ENCODE results near the gene GRIN2A. TPM values are rescaled to one million over a fixed set of nuclear protein-coding genes. Genes with fewer than 3 reads are reported as not detected.

The GRIN2A gene
- total RNA-seq, 1 donor from 2014 or later = 0.56 TPM

DNA sequence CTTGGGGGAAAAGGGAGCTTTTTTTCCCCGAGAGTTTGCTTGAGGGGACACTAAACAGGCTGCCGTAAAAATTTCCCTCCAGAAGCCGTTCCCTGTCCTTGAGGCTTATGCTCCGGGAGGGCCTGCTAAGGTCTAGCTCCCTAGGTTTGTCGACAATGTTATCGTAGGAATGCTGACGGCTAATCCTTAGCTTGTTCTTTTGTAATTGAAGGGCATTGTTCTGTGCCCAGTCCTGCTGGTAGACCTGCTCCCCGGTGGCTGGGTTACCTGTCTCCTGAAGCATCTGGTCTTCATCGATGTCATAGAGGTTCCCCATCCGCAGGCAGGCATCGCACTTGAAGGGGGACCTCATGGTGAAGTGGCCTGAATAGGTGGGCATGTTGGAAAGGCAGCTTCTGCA is 418.7 kb downstream of the GRIN2A start:
- Histone ChIP-seq H3K4me1 (no peaks in the 10 kb centered on the region), H3K27me3 (ENCODE audit: low read depth) (no peaks in the 10 kb centered on the region), H3K9me3 (no peaks in the 10 kb centered on the region), H3K27ac (no peak overlapping the region), H3K36me3 (no peaks in the 10 kb centered on the region), H3K4me3 (no peak overlapping the region)
- intact Hi-C loops (cut with DNase I) = no loop called here
- DNase-seq (no peak), ATAC-seq (no peak)
- TF ChIP-seq, protein P1, sequence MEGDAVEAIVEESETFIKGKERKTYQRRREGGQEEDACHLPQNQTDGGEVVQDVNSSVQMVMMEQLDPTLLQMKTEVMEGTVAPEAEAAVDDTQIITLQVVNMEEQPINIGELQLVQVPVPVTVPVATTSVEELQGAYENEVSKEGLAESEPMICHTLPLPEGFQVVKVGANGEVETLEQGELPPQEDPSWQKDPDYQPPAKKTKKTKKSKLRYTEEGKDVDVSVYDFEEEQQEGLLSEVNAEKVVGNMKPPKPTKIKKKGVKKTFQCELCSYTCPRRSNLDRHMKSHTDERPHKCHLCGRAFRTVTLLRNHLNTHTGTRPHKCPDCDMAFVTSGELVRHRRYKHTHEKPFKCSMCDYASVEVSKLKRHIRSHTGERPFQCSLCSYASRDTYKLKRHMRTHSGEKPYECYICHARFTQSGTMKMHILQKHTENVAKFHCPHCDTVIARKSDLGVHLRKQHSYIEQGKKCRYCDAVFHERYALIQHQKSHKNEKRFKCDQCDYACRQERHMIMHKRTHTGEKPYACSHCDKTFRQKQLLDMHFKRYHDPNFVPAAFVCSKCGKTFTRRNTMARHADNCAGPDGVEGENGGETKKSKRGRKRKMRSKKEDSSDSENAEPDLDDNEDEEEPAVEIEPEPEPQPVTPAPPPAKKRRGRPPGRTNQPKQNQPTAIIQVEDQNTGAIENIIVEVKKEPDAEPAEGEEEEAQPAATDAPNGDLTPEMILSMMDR (IDR thresholded peaks at IDR 0.05) = no peak

DNA sequence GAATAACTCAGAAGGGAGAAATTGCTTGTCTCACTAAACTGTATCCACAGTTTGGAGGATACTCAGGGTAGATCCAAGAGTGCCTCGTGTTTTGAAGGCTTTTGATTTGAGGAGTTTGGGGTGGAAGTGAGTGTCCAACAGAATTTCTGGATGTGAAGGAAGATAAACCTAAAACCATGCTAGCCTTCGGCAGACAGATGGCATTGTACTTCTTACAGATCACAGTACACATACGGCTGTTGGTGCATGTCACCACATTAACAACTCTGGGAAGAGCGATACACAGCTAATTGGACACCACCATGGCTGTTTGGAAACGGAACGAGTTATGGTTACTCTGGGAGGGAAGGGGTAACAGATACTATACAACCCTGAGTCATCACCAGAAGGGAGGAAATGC is 420.4 kb downstream of the GRIN2A start:
- no peaks in the 10 kb centered on the region for H3K36me3 ChIP-seq
- intact Hi-C loops (cut with DNase I) = no loop called here
- no peaks in the 10 kb centered on the region for H3K27me3 ChIP-seq (ENCODE audit: low read depth)
- DNase-seq = no peak
- H3K4me1 ChIP-seq = no peaks in the 10 kb centered on the region
- no peak overlapping the region for H3K4me3 ChIP-seq
- TF ChIP-seq, protein P1 (IDR thresholded peaks at IDR 0.05) = no peak
- H3K27ac ChIP-seq = no peak overlapping the region
- ATAC-seq = no peak
- H3K9me3 ChIP-seq = no peaks in the 10 kb centered on the region

DNA sequence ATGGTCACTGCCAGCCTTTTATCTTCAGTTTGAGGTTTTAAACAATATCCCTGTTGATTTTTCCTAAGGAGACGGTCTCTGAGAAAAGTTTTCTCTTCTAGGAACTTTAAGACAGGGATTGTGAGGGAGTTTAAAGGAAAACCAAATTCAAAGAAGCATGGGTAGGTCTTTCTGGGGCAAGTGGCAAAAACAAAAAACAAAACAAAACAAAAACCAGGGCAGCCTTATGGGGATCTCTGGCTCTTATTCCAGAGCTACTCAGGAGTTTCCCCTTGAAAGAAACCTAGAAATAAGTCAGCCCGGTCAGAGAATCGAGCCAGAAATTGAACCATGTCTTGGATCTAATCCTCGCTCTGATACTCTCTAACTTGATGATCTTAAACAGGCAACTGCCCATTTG is 424.5 kb downstream of the GRIN2A start:
- TF ChIP-seq, protein P1 (IDR thresholded peaks at IDR 0.05) = no peak
- no peaks in the 10 kb centered on the region for H3K36me3 ChIP-seq
- no peaks in the 10 kb centered on the region for H3K27me3 ChIP-seq (ENCODE audit: low read depth)
- intact Hi-C loops (cut with DNase I) = no loop called here
- DNase-seq (no peak), ATAC-seq (no peak)
- no peaks in the 10 kb centered on the region for H3K9me3 ChIP-seq
- H3K4me1 ChIP-seq = no peaks in the 10 kb centered on the region
- no peak overlapping the region for H3K4me3 ChIP-seq
- H3K27ac ChIP-seq = no peak overlapping the region

DNA sequence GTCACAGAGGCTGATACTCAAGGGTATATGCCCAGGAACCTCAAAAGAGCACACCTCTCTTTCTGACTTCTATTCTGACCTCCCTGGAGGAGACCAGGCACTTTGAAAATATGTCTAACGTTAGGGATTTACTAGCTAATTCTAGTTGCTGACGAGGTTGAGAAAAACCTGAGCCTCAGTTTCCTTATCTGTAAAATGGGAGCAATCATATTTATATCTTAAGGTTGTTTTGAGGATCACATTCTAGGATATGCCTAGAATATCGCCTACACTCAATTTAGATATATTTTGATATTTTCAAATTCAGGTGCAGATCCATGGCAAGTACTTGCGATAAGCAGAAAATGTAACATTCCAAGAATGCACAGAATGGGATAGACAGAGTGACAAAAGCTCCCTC is 425.8 kb downstream of the GRIN2A start:
- no peaks in the 10 kb centered on the region for H3K4me1 ChIP-seq
- DNase-seq (no peak), ATAC-seq (no peak)
- no peaks in the 10 kb centered on the region for H3K36me3 ChIP-seq
- no peak overlapping the region for H3K4me3 ChIP-seq
- TF ChIP-seq, protein P1 (IDR thresholded peaks at IDR 0.05) = no peak
- no peaks in the 10 kb centered on the region for H3K27me3 ChIP-seq (ENCODE audit: low read depth)
- intact Hi-C loops (cut with DNase I) = no loop called here
- H3K9me3 ChIP-seq = no peaks in the 10 kb centered on the region
- H3K27ac ChIP-seq = no peak overlapping the region

DNA sequence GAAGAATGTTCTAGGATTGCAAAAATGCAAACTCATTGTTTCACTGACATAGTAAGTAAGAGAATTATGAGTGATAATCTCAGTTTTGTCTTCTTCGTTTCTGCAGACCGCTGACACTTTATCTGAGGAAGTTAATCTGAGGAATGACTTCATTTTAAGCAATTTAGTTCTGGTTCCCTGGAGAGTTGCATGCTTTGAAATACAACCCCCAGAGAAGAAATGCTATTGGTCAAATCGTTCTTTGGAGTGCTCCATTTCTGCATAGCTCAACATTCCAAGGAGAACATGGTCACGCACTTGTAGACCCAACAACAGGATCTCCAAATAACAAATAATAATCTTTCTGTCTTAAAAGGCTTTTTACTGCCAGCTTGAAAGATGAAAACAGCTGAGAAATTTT is 427.1 kb downstream of the GRIN2A start:
- Histone ChIP-seq H3K4me1 (no peaks in the 10 kb centered on the region), H3K36me3 (no peaks in the 10 kb centered on the region), H3K4me3 (no peak overlapping the region), H3K27me3 (ENCODE audit: low read depth) (no peaks in the 10 kb centered on the region), H3K27ac (no peak overlapping the region), H3K9me3 (no peaks in the 10 kb centered on the region)
- ATAC-seq (no peak), DNase-seq (no peak)
- TF ChIP-seq, protein P1 (IDR thresholded peaks at IDR 0.05) = no peak
- intact Hi-C loops (cut with DNase I) = no loop called here

DNA sequence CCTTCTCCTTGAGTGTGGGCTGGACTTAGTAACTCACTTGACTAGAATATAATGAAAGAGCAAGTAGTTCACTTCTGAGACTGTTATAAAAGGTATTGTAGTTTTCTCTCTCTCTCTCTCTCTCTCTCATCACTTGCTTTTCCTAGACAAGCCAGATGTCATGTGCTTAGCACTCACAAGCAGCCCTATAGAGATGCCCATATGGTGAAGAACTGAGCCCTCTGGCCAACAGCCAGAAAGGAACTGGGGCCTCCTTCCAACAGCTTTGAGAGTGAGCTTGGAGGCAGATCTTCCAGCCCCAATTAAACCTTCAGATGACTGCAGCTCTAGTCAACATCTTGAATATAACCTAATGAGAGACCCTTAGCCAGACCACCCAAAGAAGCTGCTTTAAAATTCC is 440.5 kb downstream of the GRIN2A start:
- intact Hi-C loops (cut with DNase I) = no loop called here
- Histone ChIP-seq H3K36me3 (no peaks in the 10 kb centered on the region), H3K27me3 (ENCODE audit: low read depth) (no peaks in the 10 kb centered on the region), H3K4me3 (no peak overlapping the region), H3K4me1 (no peaks in the 10 kb centered on the region), H3K9me3 (no peaks in the 10 kb centered on the region), H3K27ac (no peak overlapping the region)
- TF ChIP-seq, protein P1 (IDR thresholded peaks at IDR 0.05) = no peak
- ATAC-seq = no peak
- DNase-seq = no peak

All from lower lobe of right lung (tissue), 2 donors.